SK-N-SH treated with all-trans-retinoic acid at 6 μM for 48 hours (cell line): Measurements from ENCODE around the gene SPOCK2.

Experiments used
- ATAC-seq: fragments of 200-7000 bp; cut with Tn5 transposase; 3 replicates; pipeline ENCODE4 v1.9.1; 2020; ENCODE audit warnings: mild to moderate bottlenecking, moderate library complexity
- BACH2 ChIP-seq: fragments of 250-450 bp; sonication (Bioruptor Pico); IDR thresholded peaks from 2 replicates; pipeline ENCODE4 v1.9.0; 2021; ENCODE audit warnings: mild to moderate bottlenecking, borderline replicate concordance
- CREB5 ChIP-seq: fragments of 250-450 bp; sonication (Bioruptor Pico); IDR thresholded peaks from 2 replicates; pipeline ENCODE4 v1.5.1; 2020; ENCODE audit warnings: low read depth, mild to moderate bottlenecking, moderate library complexity
- CSDC2 ChIP-seq: fragments of 250-450 bp; sonication (Bioruptor Pico); IDR thresholded peaks from 2 replicates; pipeline ENCODE4 v1.5.0; 2020; ENCODE audit warnings: mild to moderate bottlenecking, moderate library complexity
- CSRNP3 ChIP-seq: fragments of 250-450 bp; sonication (Bioruptor Pico); IDR thresholded peaks from 2 replicates; pipeline ENCODE4 v1.5.1; 2021; ENCODE audit warnings: mild to moderate bottlenecking, moderate library complexity
- ESRRG ChIP-seq: fragments of 250-450 bp; sonication (Bioruptor Pico); IDR thresholded peaks from 2 replicates; pipeline ENCODE4 v1.6.1; 2021; ENCODE audit warnings: mild to moderate bottlenecking
- GLIS3 ChIP-seq: fragments of 250-450 bp; sonication (Bioruptor Pico); IDR thresholded peaks from 2 replicates; pipeline ENCODE4 v1.5.0; 2020; ENCODE audit warnings: mild to moderate bottlenecking, moderate library complexity
- ISL1 ChIP-seq: fragments of 250-450 bp; sonication (Bioruptor Pico); IDR thresholded peaks from 2 replicates; pipeline ENCODE4 v2.1.2; 2022; ENCODE audit warnings: mild to moderate bottlenecking, moderate library complexity
- OSR1 ChIP-seq: fragments of 250-450 bp; sonication (Bioruptor Pico); IDR thresholded peaks from 2 replicates; pipeline ENCODE4 v1.8.0; 2022; ENCODE audit warnings: moderate library complexity, mild to moderate bottlenecking, inconsistent platforms
- PATZ1 ChIP-seq: fragments of 250-450 bp; sonication (Bioruptor Pico); IDR thresholded peaks from 2 replicates; pipeline ENCODE4 v1.8.0; 2020; ENCODE audit warnings: mild to moderate bottlenecking, moderate library complexity, borderline replicate concordance
- POU6F1 ChIP-seq: fragments of 250-450 bp; sonication (Bioruptor Pico); IDR thresholded peaks from 2 replicates; pipeline ENCODE4 v1.8.0; 2021; ENCODE audit warnings: low read depth, mild to moderate bottlenecking, moderate library complexity, borderline replicate concordance
- PPARA ChIP-seq: fragments of 250-450 bp; sonication (Bioruptor Pico); IDR thresholded peaks from 2 replicates; pipeline ENCODE4 v1.5.0; 2020; ENCODE audit warnings: mild to moderate bottlenecking, borderline replicate concordance
- RARB ChIP-seq: fragments of 250-450 bp; sonication (Bioruptor Pico); IDR thresholded peaks from 2 replicates; pipeline ENCODE4 v1.8.0; 2021; ENCODE audit warnings: mild to moderate bottlenecking, moderate library complexity
- SNAI2 ChIP-seq: fragments of 250-450 bp; sonication (Bioruptor Pico); IDR thresholded peaks from 2 replicates; pipeline ENCODE4 v1.5.0; 2020; ENCODE audit warnings: mild to moderate bottlenecking, moderate library complexity
- TCF4 ChIP-seq: fragments of 250-450 bp; sonication (Bioruptor Pico); IDR thresholded peaks from 2 replicates; pipeline ENCODE4 v1.8.0; 2021; ENCODE audit warnings: mild to moderate bottlenecking, moderate library complexity, borderline replicate concordance
- TOX ChIP-seq: fragments of 250-450 bp; sonication (Bioruptor Pico); IDR thresholded peaks from 2 replicates; pipeline ENCODE4 v1.8.0; 2021; ENCODE audit warnings: mild to moderate bottlenecking, moderate library complexity, borderline replicate concordance
- TSHZ2 ChIP-seq: fragments of 250-450 bp; sonication (Bioruptor Pico); IDR thresholded peaks from 2 replicates; pipeline ENCODE4 v1.5.0; 2020; ENCODE audit warnings: mild to moderate bottlenecking, moderate library complexity
- ZC3H10 ChIP-seq: fragments of 250-450 bp; sonication (Bioruptor Pico); IDR thresholded peaks from 2 replicates; pipeline ENCODE4 v1.5.1; 2021; ENCODE audit warnings: mild to moderate bottlenecking, moderate library complexity
- ZFP3 ChIP-seq: fragments of 250-450 bp; sonication (Bioruptor Pico); IDR thresholded peaks from 2 replicates; pipeline ENCODE4 v1.5.0; 2020; ENCODE audit warnings: mild to moderate bottlenecking, moderate library complexity
- ZFP30 ChIP-seq: fragments of 450-650 bp; formaldehyde crosslinking; IDR thresholded peaks from 2 replicates; pipeline ENCODE4 v1.5.0; 2022; ENCODE audit warnings: mild to moderate bottlenecking, moderate library complexity
- ZNF565 ChIP-seq: fragments of 450-650 bp; formaldehyde crosslinking; conservative IDR thresholded peaks from 2 replicates; pipeline ENCODE4 v1.5.0; 2020; ENCODE audit warnings: low read depth, mild to moderate bottlenecking, moderate library complexity
- ZNF70 ChIP-seq: fragments of 450-650 bp; formaldehyde crosslinking; IDR thresholded peaks from 2 replicates; pipeline ENCODE4 v1.5.0; 2020; ENCODE audit warnings: mild to moderate bottlenecking, moderate library complexity
- ZNF8 ChIP-seq: fragments of 450-650 bp; formaldehyde crosslinking; IDR thresholded peaks from 2 replicates; pipeline ENCODE4 v1.5.0; 2020; ENCODE audit warnings: mild to moderate bottlenecking, moderate library complexity

SPOCK2 gene

GRCh38 chr10:72015841-72016240 lies 72.5 kb downstream of the SPOCK2 start (continued):
- no peak for TF ChIP-seq CSRNP3 (CRISPR knock-in tag)
- TF ChIP-seq ZFP3 (CRISPR knock-in tag), result no peak
- TF ChIP-seq PPARA, result no peak
- no peak for TF ChIP-seq ZNF8
- no peak for TF ChIP-seq RARB (CRISPR knock-in tag)
- no peak for TF ChIP-seq ZC3H10 (CRISPR knock-in tag)
- TF ChIP-seq CSDC2, result no peak
- TF ChIP-seq BACH2 (CRISPR knock-in tag), result no peak

- no peak for ATAC-seq
- no peak for TF ChIP-seq OSR1 (CRISPR knock-in tag)
Observed at GRCh38 chr10:72014785-72015480, 73.4 kb downstream of the SPOCK2 start.

GRCh38 chr10:72014197-72014596 lies 74.2 kb downstream of the SPOCK2 start:
- TF ChIP-seq CSRNP3 (CRISPR knock-in tag), result no peak
- no peak for TF ChIP-seq ZFP3 (CRISPR knock-in tag)
- TF ChIP-seq TOX (CRISPR knock-in tag), result no peak
- TF ChIP-seq BACH2 (CRISPR knock-in tag), result no peak
- TF ChIP-seq ZC3H10 (CRISPR knock-in tag), result no peak
- no peak for TF ChIP-seq ZNF70 (CRISPR knock-in tag)
- no peak for TF ChIP-seq RARB (CRISPR knock-in tag)
- TF ChIP-seq TSHZ2, result no peak
- no peak for TF ChIP-seq CSDC2
- TF ChIP-seq GLIS3 (CRISPR knock-in tag), result no peak
- TF ChIP-seq ZNF565 (CRISPR knock-in tag), result no peak
- no peak for TF ChIP-seq POU6F1
- no peak for ATAC-seq

- peak; percentile 14; the same call in 1 of the 3 replicates for ATAC-seq
- TF ChIP-seq RARB (CRISPR knock-in tag) (no peak), PATZ1 (CRISPR knock-in tag) (no peak), ZNF565 (CRISPR knock-in tag) (no peak), TCF4 (CRISPR knock-in tag) (no peak; the same call in 1 of the 2 replicates), OSR1 (CRISPR knock-in tag) (no peak), CSDC2 (no peak), BACH2 (CRISPR knock-in tag) (no peak), ESRRG (CRISPR knock-in tag) (no peak), SNAI2 (no peak), CREB5 (CRISPR knock-in tag) (0 out of 2 replicates have a peak, but pooled peaks have one; percentile 42), GLIS3 (CRISPR knock-in tag) (no peak), ZC3H10 (CRISPR knock-in tag) (no peak), ISL1 (CRISPR knock-in tag) (no peak), ZNF8 (0 out of 2 replicates have a peak, but pooled peaks have one; percentile 7), PPARA (no peak), POU6F1 (no peak), ZFP30 (no peak)
Observed at GRCh38 chr10:72013202-72013945, 75.0 kb downstream of the SPOCK2 start.
